Upper lobe of right lung (tissue), 1 donor: ENCODE measurements around the gene SLC7A9. TPM values are rescaled to one million over a fixed set of nuclear protein-coding genes. Genes with fewer than 3 reads are reported as not detected.

Experiments
- ATAC-seq: fragments of 200-7000 bp; cut with Tn5 transposase; one replicate; pipeline ENCODE4 v1.9.1; 2020; ENCODE audit warnings: mild to moderate bottlenecking, moderate library complexity
- DNase-seq: peaks from one replicate; pipeline ENCODE4 v3.0.0-alpha.2; 2020
- H3K27ac ChIP-seq: fragments of 200-600 bp; one replicate; pipeline ENCODE4 v1.8.0; 2022
- H3K27me3 ChIP-seq: fragments of 200-600 bp; one replicate; pipeline ENCODE4 v1.8.0; 2022; ENCODE audit warnings: mild to moderate bottlenecking
- H3K36me3 ChIP-seq: fragments of 200-600 bp; one replicate; pipeline ENCODE4 v1.8.0; 2022
- H3K4me1 ChIP-seq: fragments of 200-600 bp; one replicate; pipeline ENCODE4 v1.8.0; 2022
- H3K4me3 ChIP-seq: fragments of 200-600 bp; one replicate; pipeline ENCODE4 v1.8.0; 2022; ENCODE audit warnings: mild to moderate bottlenecking
- H3K9me3 ChIP-seq: fragments of 200-600 bp; one replicate; pipeline ENCODE4 v1.8.0; 2022
- intact Hi-C: fragments of 100-400 bp; cut with DNase I; formaldehyde crosslinking; loops from one replicate; pipeline ENCODE4 v1.11.0; 2022
- total RNA-seq: library from RNA; stranded (reverse); fragmentation: NEBNext Ultra II Directional; extraction: Animal tissue kit (Norgen Biotek cat#: 25700); gene quantifications from one replicate; pipeline ENCODE4 v1.2.1, GENCODE V29; 2021
- TF ChIP-seq, protein P1 (sequence below): fragments of 200-600 bp; IDR thresholded peaks from one replicate; pipeline ENCODE4 v1.8.0; 2022; ENCODE audit warnings: antibody characterized with exemption
- donor health status: DM: no; HTN: yes; CAD: no; lungs with severe emphysema.

The SLC7A9 gene
- total RNA-seq, 1 donor from 2014 or later, result 0.46 TPM

DNA sequence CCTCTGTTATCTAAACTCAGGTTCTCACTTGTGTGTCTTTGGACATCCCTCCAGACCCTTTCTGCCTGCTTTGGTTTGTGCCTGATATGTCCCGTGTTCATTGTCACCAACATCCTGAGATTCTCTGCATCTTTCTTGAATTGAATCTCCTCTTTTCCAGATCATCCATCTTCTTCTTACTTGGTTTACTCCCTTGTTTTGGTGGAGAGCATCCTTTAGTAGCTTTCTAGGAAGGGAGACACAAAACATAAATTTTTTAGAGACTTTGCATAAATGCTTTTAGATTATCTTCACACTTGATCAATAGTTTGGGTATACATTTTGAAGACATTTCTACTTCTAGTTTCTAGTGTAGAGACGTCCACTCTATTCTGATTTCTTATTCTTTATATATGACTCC is 88.3 kb downstream of the SLC7A9 start:
- H3K36me3 ChIP-seq, result no peaks in the 10 kb centered on the region
- H3K4me3 ChIP-seq, result no peak overlapping the region
- TF ChIP-seq, protein P1, sequence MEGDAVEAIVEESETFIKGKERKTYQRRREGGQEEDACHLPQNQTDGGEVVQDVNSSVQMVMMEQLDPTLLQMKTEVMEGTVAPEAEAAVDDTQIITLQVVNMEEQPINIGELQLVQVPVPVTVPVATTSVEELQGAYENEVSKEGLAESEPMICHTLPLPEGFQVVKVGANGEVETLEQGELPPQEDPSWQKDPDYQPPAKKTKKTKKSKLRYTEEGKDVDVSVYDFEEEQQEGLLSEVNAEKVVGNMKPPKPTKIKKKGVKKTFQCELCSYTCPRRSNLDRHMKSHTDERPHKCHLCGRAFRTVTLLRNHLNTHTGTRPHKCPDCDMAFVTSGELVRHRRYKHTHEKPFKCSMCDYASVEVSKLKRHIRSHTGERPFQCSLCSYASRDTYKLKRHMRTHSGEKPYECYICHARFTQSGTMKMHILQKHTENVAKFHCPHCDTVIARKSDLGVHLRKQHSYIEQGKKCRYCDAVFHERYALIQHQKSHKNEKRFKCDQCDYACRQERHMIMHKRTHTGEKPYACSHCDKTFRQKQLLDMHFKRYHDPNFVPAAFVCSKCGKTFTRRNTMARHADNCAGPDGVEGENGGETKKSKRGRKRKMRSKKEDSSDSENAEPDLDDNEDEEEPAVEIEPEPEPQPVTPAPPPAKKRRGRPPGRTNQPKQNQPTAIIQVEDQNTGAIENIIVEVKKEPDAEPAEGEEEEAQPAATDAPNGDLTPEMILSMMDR, result no peak
- H3K4me1 ChIP-seq, result no peaks in the 10 kb centered on the region
- H3K9me3 ChIP-seq, result no peaks in the 10 kb centered on the region
- intact Hi-C loops, result no loop called here
- no peaks in the 10 kb centered on the region for H3K27me3 ChIP-seq
- no peak for ATAC-seq
- DNase-seq, result no peak
- H3K27ac ChIP-seq, result no peak overlapping the region

Other genes with a start within 250 kb of the SLC7A9 start
- gene ANKRD27, start 194.6 kb downstream of the SLC7A9 start, total RNA-seq, result 35.6 TPM
- gene RGS9BP, start 193.9 kb downstream of the SLC7A9 start, total RNA-seq, result 2.0 TPM
- gene NUDT19, start 177.9 kb downstream of the SLC7A9 start, total RNA-seq, result 14.2 TPM
- not detected for gene TDRD12, start 150.0 kb downstream of the SLC7A9 start, total RNA-seq
- 19.3 TPM for gene CEP89, start 102.2 kb upstream of the SLC7A9 start, total RNA-seq
- 0.90 TPM for gene FAAP24, start 102.5 kb upstream of the SLC7A9 start, total RNA-seq
- gene RHPN2, start 195.1 kb upstream of the SLC7A9 start, total RNA-seq, result 9.7 TPM
- gene GPATCH1, start 211.4 kb upstream of the SLC7A9 start, total RNA-seq, result 7.0 TPM